Measurements from ENCODE around the gene RAD51B. TPM values are rescaled to one million over a fixed set of nuclear protein-coding genes. Genes with fewer than 3 reads are reported as not detected.

The RAD51B gene
- total RNA-seq, 2 donors from 2014 or later, result 22.8 to 33.8 TPM

DNA sequence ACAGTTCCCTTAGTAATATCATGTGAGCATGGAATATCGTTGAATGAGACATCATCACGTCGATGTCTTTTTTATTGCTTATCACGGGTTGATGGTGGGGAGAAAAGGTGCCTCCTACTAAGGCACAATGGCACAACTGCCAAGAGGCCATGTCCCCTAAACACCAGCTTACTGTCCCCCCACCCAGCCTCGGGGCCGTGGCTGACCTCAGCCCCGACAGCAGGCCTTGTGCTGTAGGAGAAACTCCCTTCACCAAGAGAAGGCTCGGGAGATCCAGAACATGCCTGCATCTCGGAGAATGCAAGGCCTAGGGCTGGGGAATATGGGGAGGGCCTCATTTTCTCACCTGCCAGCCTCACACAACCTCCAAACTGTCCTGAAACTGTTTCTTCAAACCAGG lies 950.5 kb downstream of the RAD51B start:
- no peaks in the 10 kb centered on the region for H3K27me3 ChIP-seq (ENCODE audit: control insufficient read depth, insufficient read depth, low read length, poor library complexity, severe bottlenecking)
- TF ChIP-seq, protein P1, sequence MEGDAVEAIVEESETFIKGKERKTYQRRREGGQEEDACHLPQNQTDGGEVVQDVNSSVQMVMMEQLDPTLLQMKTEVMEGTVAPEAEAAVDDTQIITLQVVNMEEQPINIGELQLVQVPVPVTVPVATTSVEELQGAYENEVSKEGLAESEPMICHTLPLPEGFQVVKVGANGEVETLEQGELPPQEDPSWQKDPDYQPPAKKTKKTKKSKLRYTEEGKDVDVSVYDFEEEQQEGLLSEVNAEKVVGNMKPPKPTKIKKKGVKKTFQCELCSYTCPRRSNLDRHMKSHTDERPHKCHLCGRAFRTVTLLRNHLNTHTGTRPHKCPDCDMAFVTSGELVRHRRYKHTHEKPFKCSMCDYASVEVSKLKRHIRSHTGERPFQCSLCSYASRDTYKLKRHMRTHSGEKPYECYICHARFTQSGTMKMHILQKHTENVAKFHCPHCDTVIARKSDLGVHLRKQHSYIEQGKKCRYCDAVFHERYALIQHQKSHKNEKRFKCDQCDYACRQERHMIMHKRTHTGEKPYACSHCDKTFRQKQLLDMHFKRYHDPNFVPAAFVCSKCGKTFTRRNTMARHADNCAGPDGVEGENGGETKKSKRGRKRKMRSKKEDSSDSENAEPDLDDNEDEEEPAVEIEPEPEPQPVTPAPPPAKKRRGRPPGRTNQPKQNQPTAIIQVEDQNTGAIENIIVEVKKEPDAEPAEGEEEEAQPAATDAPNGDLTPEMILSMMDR (conservative IDR thresholded peaks at IDR 0.05), result no peak
- Mint-ChIP-seq H3K4me3 (no peak overlapping the region), H3K27me3 (ENCODE audit: insufficient read depth) (peaks cover 4% of the 10 kb centered on the region), H3K36me3 (ENCODE audit: low read depth) (no peaks in the 10 kb centered on the region), H3K9me3 (peaks cover 13% of the 10 kb centered on the region), H3K27ac (no peak overlapping the region), H3K4me1 (peaks cover 3% of the 10 kb centered on the region)
- H3K9me3 ChIP-seq (ENCODE audit: control insufficient read depth, low read length), result no peaks in the 10 kb centered on the region
- H3K9ac ChIP-seq (ENCODE audit: extremely low read depth, low read length, poor library complexity, severe bottlenecking), result no peak overlapping the region
- 91 to 100% methylated on average over 2 to 9 of the region's 9 CpGs for WGBS, 2 experiments (ENCODE audit: insufficient coverage in 1 of 2, insufficient read length in 1 of 2)
- no peak overlapping the region for H3K4me3 ChIP-seq (ENCODE audit: low read length)
- no peak for DNase-seq
- no peaks in the 10 kb centered on the region for H3K4me1 ChIP-seq (ENCODE audit: control insufficient read depth, insufficient read depth, low read length)
- no peak overlapping the region for H3K27ac ChIP-seq (ENCODE audit: low read depth, low read length)
- H3K36me3 ChIP-seq (ENCODE audit: control insufficient read depth, insufficient read depth, low read length), result no peaks in the 10 kb centered on the region

DNA sequence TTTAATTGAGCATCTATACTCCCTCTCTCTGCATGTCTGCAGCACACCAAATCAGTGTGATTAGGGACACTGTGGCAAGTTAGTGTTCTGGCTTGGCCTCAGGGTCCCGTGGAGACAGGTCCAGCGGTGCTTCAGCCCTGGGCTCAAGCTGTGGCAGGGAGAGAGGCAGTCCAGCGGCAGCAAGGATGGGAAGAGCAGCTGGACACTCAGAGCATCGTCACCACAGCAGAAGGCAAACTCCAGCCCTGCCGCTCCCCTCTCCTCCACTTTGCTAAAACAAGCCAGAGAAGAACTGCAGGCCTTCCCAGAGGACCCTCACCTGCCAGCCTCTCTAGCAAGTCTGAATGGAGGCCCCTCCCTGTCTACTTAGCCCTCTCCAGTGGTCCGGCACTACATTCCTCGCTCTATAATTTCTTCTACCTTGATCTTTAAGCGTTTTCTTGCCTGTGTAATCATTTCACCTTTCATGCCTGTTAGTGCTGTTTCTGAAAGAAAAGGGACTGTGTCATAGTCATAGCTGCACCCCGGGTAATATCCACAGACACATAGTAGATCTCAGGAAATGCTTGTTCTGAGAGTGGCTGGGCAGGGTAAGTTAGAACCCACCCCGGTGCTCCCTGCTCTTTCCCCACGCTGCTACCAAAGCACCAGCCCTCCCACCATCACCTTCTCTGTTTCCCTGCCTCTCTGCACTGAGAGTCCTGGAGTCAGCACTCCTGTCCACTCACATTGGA lies 951.1 kb downstream of the RAD51B start:
- no peak overlapping the region for H3K9ac ChIP-seq (ENCODE audit: extremely low read depth, low read length, poor library complexity, severe bottlenecking)
- 90 to 100% methylated on average over 7 to 11 of the region's 11 CpGs for WGBS, 2 experiments (ENCODE audit: insufficient coverage in 1 of 2, insufficient read length in 1 of 2)

DNA sequence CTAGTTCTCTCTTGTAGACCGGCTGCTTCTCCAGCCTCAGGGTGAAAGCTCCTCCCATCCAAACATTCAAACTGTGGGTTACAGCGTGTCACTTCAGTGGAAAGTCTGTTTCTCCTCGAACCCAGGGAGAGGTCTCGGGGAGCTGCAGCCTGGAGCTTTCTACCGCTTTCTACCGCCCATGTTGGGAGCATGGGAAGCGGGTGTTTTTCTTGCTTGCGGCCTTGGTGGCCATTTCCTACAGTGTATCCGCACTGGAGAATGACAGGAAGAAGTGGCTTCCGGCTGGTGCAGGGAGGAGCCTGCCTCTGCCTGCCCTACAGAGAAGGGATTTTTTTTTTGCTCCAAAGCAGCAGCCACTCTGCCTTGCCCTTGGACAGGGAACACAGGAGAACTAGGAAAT lies 952.1 kb downstream of the RAD51B start:
- 82 to 93% methylated on average over 8 to 10 of the region's 10 CpGs for WGBS, 2 experiments (ENCODE audit: insufficient coverage in 1 of 2, insufficient read length in 1 of 2)
- H3K27me3 Mint-ChIP-seq (ENCODE audit: insufficient read depth), result peaks cover 4% of the 10 kb centered on the region
- DNase-seq, result no peak
- no peak overlapping the region for H3K4me3 Mint-ChIP-seq
- no peak overlapping the region for H3K27ac Mint-ChIP-seq
- H3K36me3 ChIP-seq (ENCODE audit: control insufficient read depth, insufficient read depth, low read length), result no peaks in the 10 kb centered on the region
- no peak overlapping the region for H3K9ac ChIP-seq (ENCODE audit: extremely low read depth, low read length, poor library complexity, severe bottlenecking)
- TF ChIP-seq, protein P1 (conservative IDR thresholded peaks at IDR 0.05), result no peak
- no peaks in the 10 kb centered on the region for H3K9me3 ChIP-seq (ENCODE audit: control insufficient read depth, low read length)
- peaks cover 1% of the 10 kb centered on the region for H3K4me1 Mint-ChIP-seq
- no peaks in the 10 kb centered on the region for H3K27me3 ChIP-seq (ENCODE audit: control insufficient read depth, insufficient read depth, low read length, poor library complexity, severe bottlenecking)
- H3K4me1 ChIP-seq (ENCODE audit: control insufficient read depth, insufficient read depth, low read length), result no peaks in the 10 kb centered on the region
- H3K27ac ChIP-seq (ENCODE audit: low read depth, low read length), result no peak overlapping the region
- H3K9me3 Mint-ChIP-seq, result peaks cover 19% of the 10 kb centered on the region
- no peak overlapping the region for H3K4me3 ChIP-seq (ENCODE audit: low read length)
- H3K36me3 Mint-ChIP-seq (ENCODE audit: low read depth), result no peaks in the 10 kb centered on the region

More for the DNA sequence above, 951.1 kb downstream of the RAD51B start:
- Mint-ChIP-seq H3K27ac (no peak overlapping the region), H3K27me3 (ENCODE audit: insufficient read depth) (peaks cover 4% of the 10 kb centered on the region), H3K9me3 (peaks cover 18% of the 10 kb centered on the region), H3K4me3 (no peak overlapping the region), H3K4me1 (peaks cover 3% of the 10 kb centered on the region), H3K36me3 (ENCODE audit: low read depth) (no peaks in the 10 kb centered on the region)
- H3K36me3 ChIP-seq (ENCODE audit: control insufficient read depth, insufficient read depth, low read length), result no peaks in the 10 kb centered on the region
- DNase-seq, result no peak
- H3K9me3 ChIP-seq (ENCODE audit: control insufficient read depth, low read length), result no peaks in the 10 kb centered on the region
- TF ChIP-seq, protein P1 (conservative IDR thresholded peaks at IDR 0.05), result no peak
- H3K27ac ChIP-seq (ENCODE audit: low read depth, low read length), result no peak overlapping the region
- H3K27me3 ChIP-seq (ENCODE audit: control insufficient read depth, insufficient read depth, low read length, poor library complexity, severe bottlenecking), result no peaks in the 10 kb centered on the region
- no peaks in the 10 kb centered on the region for H3K4me1 ChIP-seq (ENCODE audit: control insufficient read depth, insufficient read depth, low read length)
- H3K4me3 ChIP-seq (ENCODE audit: low read length), result no peak overlapping the region

Data from endodermal cell (in vitro differentiated cells).